Stimulated activated CD4-positive, alpha-beta T cell treated with anti-CD3 and anti-CD28 coated beads, Interleukin-2, amount 100 ng/mL, for 4 hours (primary cell): Measurements from ENCODE around the gene GGA2.
A peak's percentile ranks its signal among the peaks of the same experiment; 100 is the strongest.
"Not testable (repeated sequence)": the region's sequence is repeated elsewhere in the genome, so short reads cannot be mapped to it uniquely, and the experiment has no call there.

Experiments
- DNase-seq: peaks from one replicate; pipeline ENCODE4 v3.0.0-alpha.2; 2020; ENCODE audit warnings: low read depth

Gene GGA2

DNA sequence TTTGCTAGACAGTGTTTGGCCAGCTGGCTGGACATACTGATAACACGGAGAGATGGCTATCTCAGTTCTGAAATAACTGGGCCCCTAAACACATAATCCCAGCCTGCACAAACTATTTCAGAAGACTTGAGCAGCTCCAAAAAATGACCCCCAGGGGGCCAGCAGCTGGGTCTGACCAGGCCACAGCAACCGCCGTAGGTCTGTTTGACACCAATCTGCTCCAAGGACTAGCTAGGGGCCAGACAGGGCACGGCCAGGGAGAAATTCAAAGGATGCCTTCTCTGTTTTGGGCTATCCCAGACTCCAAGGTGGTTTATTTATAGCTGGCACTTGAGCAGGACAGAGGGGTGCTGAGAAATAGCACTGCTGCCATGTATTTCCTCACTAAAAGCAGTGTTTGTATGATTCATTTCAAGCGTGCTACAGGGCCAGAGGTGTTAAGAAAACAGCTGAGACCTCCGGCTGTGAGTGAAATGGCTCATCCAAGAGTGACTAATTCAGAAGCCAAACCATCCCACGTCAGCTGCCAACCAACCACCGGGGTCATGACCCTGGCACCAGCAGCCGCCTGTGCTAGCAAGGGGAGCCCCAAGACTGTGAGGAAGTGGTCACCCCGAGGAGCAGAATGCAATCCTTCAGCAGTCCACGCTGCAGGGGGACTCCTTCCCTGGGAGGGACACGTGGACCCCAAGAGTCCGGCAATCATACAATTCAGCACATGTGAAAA is 5.7 kb downstream of the GGA2 start:
- DNase-seq, result peak; percentile 44

DNA sequence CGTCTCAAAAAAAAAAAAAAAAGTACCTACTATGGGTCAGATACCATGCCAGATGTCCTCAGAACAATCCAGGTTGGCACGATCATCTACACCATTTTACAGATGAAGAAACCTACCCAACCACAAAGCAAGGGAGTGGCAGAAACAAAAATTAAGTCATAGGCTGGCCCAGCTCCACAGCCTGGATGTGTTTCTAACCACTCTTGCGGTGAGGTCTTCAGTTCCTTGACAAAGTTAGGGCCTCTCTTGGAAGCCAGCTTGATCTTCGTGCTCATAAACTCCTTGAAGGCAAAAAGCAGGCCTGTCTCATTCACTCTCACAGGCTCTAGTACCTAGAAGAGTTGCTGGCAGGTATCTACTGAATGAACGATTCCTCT is 6.2 kb downstream of the GGA2 start:
- no peak for DNase-seq

DNA sequence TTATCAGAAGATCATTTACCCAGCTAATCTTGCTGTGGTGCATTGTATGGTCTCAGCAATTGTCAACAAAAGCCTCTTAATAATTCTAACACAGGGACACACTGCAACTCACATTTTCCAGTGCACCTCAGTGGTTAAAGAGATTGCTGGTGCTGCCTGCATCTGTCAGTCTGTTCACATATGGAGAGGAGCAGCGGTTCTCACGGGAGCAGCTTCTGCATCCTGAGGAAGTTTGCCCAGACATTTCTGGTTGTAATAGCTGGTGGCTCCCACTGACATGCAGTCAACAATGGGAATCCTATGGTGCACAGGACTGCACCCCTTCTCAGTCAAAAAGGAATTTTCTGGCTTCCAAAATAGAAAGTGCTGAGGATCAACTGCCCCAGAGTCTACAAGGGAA is 7.8 kb downstream of the GGA2 start:
- no peak for DNase-seq

DNA sequence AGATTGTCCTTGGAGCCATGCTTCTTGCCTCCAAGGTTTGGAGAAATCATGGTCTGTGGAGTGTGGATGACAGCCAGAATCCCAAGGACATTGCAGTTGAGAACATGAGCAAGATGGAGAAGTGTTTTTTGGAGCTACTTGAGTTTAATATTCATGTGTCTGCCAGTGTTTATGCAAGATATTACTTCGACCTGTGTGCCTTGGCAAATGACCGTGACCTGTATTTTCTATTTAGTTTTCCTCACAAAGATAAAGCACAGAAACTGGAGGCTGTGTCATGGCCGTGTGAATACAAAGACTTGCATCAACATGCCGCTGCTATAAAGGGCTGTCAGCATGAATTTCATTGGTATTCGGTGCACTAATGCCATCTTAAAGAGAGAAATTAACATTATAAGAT is 9.0 kb downstream of the GGA2 start:
- no peak for DNase-seq

DNA sequence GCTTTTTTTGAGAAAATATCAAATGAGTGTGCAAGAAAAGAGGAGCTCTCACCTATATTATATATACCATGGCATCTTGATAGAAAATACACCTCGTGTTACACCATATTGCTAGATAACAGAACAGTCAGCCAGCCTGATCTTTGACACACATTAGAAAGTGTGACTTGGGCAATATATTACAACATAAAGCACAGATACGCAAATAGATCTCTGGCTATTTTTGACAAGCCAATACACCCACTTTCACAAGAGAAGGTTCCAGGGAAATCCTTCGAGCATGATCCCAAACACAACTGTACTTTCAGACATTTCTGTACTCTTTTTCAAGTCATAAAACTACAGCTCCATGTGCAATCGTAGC is 9.4 kb downstream of the GGA2 start:
- DNase-seq, result no peak

DNA sequence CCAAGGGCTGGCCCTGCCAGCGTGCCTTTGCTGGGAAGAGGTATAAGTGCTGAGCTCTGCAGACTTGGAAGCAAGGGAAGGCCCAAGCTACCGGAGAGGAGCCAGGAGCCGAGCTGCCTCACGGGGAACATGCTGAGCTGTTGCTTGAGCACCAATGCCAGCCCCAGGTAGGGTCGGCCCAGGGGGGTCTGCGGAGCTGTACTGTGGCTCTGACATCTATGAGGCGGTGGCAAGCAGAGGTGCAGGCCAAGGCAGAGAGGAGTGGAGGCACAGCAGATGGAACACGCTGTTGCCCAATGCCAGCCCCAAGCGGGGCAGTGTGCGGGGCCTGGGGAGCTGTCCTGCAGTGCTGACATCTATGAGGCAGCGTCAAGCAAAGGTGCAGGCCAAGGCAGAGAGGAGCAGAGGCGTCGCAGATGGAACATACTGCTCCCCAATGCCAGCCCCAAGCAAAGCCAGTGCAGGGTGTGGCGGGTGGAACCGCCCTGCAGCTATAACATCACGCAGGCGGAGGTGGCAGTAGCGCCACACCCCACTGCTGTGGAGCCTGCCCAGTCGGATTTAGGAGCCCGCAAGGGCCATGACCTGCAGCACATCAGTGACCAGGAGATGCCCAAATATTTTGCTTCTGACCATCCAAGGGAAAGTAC is 10.0 kb downstream of the GGA2 start:
- no peak for DNase-seq

DNA sequence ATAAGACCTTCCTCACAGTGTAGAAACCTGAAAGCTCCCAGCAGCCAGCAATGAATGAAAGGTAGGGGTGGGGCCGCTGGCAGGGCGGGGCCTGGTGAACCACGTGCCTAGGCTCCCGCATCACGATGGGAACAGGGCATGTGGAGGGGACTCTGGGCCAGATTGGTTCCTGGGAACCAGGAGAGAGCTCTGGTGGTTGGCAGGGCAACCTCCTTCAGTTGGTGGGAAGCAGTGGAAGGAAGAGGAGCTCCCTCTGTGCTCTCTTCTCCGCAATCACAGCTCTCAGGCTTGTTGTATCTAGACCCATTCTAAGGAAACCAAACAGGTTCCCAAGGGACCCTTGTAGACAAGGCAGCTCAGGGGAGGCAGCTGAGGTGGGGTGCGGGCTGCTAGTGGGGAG is 10.5 kb downstream of the GGA2 start:
- DNase-seq, result no peak

DNA sequence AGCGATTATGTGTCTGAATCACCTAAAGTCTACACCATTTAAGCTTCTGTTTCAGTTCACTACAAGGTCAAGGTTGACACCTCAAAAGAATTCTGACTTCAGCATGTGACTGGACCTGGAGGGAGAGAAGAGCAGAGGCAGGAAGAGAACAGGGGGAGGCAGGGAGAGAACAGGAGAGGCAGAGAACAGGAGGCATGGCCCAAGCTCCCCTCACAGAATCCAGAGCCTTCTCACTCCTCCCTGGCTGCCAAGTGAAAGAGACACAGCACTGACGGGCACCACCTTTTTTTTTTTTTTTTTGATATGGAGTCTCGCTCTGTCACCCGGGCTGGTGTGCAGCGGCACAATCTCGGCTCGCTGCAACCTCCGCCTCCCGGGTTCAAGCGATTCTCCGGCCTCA is 11.4 kb downstream of the GGA2 start:
- no peak for DNase-seq

DNA sequence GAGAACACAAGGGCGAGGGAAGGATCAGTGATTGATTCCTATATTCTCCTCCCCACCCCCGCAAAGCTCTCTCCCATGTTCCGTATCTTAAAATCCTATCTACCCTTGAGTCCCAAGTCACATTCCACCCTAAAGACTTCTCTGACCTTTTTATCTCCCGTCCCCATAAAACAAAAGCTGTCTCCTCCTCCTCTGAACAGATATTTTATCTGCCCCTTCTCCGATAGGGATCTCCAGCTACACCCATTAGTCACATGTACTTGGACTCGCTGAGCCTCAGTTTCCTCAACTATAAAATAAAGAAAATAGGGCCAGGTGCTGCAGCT is 12.8 kb downstream of the GGA2 start:
- DNase-seq, result no peak

DNA sequence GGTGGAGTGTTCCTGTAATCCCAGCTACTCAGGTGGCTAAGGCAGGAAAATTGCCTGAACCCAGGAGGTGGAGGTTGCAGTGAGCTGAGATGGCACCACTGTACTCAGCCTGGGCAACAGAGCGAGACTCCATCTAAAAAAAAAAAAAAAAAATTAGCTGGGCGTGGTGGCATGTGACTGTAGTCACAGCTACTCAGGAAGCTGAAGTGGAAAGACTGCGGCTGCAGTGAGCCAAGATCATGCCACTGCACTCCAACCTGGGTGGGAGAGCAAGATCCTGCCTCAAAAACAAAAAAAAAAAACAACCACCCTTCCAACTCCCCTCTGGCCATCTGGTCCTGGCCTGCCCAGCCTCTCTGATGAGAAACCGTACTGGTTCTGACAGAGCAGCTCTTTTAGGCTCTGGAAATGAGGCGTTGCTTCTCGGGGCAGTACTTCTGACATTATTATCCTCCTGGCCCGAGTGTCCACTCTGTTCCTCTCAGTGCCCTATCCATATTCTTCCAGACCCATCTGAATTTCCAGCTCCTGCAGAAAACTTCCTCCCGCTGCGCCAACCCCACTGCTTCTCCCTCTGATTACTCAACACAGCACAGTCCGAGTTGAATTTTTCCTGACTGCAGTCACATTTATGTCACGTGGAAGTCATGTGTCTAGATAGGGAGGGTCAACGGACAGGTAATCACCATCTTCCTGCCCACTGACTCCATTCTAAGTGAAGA is 13.3 kb downstream of the GGA2 start:
- no peak for DNase-seq

DNA sequence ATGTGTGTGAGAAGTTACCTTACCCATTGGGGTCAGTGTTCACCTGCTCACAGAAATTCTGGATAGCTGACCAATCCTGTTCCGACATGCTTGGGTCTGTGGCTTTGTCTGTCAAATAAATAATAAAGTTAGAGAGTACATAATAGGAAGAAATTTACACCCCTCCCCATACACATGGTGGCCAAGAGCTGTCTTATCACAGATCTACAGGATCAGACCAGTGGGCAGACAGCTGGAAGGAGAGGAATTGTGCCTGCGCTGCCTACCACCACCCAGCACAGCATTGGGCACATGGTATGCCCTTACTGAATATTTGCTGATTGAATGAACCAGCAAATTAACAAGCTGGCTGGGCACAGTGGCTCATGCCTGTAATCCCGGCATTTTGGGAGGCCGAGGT is 14.6 kb downstream of the GGA2 start:
- DNase-seq, result no peak

DNA sequence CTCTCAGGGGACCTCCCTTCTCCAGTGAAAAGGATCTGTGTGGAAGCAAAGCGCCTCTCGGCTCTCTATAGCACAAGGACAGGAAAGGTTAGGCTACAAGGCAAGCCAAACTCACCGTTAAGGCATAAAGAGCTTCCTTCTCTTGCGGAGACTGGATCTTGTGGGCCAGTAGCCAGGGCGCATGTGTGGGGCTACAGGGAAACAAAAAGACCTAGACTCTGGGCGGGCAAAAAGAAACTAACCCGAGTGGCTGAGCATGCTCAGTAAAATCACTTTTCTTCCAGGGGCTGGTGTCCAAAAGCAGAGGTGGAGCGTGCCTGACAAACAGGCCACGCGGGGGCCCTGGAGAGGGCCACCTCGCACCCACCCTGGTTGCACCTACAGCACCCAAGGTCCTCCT is 16.1 kb downstream of the GGA2 start:
- no peak for DNase-seq

DNA sequence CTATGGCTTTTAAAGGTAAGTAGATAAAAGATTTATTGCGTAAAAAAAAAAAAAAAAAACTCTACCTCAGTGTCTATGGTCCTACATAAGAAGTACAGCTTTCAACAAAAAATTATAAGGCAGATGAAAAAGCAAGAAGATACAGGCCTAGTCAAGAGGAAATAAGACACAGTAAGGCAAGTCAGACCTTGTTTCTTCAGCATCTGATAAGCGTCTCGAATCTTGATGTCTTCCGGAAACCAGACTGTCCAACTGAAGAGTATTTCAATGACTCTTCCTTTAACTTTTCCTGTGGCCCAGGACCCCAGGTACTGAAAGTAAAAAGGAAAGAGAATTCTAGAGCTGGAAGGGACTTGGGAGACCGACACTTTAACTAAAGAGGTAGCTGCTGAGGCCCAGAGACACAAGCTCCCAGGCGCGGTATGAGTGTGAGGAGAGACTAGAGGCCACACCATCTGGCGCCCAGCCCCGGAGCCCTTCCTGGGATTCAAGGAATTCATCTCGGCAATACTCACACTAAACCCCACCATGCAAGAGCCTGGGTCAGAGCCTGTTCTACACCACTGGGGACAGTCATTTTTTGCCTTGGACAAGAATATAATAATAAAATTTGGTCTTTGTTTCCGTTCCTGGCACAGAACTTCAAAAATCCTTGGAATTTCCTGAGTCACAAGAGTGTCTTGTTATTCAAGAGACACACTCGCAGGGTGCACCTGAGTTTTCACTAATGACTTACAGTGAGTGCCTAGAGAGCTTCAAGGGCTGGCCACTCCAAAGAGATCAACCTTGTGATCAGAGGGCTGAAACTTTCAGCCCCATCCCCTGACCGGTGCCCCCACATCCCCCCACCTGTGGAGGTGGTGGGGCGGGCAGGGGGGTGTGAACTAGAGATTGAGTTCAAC is 18.6 kb downstream of the GGA2 start:
- DNase-seq, result no peak

DNA sequence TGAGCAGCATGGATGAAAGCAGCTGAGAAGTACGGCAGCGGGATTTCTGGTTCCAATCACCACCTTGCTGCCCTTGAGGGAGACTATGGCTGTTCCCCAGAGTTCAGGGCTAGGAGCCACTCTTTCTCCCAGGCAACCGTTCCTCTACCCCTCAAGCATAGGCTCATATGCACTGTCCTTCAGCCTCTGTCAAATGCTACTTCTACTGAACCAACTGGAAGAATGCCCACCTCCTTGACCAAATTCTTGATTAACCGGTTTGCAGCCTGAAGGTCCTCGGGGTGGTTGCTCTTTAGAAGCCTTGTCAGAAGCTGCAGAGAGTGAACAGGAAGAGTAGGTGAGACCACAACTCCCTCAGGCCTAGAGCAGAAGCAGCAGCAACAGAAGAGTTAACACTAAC is 23.8 kb downstream of the GGA2 start:
- no peak for DNase-seq

DNA sequence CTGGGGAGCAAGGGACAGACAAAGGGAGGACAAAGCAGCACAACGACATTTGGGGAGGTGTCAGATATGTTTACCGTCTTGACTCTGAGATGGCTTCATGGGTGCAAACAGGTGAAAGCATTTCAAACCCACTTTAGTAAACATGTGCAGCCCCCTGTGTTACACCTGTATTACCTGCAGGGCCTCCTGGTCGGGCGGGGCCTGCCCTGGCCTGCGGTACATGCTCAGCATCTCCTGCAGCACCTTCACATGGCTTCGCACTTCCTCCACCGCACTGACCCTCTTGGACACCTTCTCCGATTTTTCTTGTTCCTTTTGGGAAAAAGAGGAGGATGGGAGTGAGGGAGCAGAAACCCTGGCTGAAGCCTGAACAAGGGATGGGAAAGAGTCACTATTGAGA is 24.5 kb downstream of the GGA2 start:
- no peak for DNase-seq

DNA sequence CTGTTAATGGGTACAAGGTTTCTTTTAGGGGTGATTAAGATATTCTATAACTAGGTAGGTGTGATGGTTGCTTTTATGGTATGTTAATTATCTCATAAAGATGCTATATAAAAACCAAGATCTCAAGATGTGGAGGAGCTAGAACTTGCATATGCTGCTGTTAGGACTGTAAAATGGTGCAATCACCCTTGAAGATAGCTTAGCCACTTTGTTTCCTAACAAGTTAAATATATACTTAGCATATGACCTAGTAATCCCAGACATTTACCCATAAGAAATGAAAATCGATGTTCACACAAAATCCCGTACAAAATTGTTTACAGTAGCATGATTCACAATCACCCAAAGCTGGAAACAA is 25.1 kb downstream of the GGA2 start:
- DNase-seq, result no peak

DNA sequence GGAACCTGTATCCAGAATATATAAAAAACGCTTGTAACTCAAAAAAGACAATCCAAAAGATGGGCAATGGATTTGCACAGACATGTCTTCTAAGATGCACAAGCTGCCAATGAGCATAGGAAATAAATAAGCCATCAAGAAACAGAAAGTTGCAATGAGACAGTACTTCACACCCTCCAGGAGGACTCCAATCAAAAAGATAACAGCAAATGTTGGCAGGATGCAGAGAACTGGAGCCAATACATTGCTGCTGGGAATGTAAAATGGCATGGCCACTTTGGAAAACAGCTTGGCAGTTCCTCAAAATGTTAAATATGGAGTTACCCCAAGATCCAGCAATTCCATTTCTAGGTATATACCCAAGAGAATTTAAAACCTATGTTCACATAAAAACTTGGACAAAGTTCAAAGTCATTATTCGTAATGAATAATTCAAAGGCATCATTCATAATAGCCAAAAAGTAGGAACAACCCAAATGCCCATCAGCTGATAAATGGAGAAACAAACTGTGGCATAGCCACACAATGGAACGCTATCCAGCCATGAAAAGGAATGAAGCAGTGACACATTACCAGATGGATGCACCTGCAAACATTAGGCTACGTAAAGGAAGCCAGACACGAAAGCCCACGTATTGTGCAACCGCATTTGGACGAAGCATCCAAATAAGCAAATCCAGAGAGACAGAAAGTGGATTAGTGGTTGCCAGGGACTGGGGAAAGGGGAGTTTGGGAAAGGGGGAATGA is 25.6 kb downstream of the GGA2 start:
- DNase-seq, result no peak

DNA sequence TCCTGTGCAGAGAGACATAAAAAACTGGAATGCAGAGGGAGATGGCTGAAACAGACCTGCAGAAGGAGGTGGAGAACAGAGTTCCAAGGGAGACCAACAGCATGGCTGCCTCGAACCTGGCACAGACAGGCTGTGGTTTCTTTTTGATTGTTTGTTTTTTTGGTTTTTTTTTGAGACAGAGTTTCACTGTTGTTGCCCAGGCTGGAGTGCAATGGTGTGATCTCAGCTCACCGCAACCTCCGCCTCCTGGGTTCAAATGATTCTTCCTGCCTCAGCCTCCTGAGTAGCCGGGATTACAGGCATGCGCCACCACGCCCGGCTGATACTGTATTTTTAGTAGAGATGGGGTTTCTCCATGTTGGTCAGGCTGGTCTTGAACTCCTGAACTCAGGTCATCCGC is 26.8 kb downstream of the GGA2 start:
- DNase-seq, result not testable (repeated sequence)

DNA sequence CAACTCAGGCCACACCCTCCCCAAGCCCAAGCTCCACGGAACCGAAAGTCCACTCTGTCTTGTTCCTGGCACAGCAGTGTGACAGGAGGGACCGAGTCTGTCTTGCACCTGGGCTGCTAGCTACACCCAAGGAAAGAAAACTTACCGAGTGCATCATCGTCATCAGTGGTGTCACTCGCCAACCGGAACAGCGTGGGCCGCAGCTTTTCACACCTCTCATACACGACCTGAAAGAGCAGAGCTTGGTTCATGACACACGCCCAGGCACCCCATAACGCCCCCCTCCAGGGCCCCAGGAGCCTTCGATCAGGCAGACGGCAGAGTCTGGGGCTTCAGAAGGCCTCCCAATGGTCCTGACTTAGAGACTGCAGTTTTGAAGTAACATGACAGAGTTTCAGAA is 27.5 kb downstream of the GGA2 start:
- DNase-seq, result no peak

DNA sequence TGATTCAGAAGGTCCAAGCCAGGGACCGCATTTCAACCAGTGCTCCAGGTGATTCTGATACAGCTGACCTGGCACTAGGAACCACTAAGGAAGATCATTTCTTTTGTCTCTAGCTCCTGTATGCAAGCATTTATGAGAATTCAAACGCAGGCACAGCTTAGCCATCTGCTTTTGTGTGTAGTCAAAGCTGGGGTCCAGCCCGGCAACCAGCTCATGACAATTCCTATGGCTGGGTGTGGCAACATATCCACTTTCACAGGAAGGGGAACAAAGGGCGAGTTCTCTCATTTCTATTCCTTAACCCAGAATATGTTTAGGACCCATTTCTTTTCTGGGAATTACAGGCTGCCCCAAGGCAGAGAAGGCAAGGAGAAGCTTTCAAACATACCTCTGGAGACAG is 30.0 kb downstream of the GGA2 start:
- DNase-seq, result no peak

DNA sequence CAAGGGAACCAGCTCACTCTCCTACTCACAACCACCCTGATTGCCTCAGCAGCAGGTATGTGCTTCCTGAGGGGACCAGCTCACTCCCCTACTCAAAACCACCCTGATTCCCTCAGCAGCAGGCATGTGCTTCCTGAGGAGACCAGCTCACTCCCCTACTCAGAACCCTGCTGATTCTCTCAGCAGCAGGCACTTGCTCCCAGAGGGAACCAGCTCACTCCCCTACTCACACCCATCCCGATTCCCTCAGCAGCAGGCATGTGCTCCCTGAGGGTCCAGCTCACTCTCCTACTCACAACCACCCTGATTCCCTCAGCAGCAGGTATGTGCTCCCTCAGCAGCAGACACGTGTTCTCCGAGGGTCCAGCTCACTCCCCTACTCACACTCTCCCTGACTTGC is 31.2 kb downstream of the GGA2 start:
- no peak for DNase-seq

DNA sequence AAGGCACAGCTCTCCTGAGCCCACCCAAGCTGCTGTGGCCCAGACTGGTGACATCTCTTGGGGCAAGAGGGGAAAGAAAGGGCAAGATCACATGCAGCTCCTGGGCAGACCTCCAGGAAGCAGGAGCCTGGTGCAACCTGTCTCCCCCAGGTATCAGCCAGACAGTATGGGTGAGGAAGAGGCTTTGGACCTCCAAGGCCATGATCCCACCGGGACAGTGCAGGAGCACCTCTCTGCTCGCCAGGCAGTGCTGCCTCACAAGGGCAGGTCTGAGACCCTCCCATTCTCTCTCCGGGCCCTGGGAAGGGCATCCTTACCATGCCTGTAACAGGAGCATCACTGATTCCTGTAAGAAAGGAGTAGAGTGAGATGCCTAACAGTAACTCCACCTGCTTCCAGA is 31.7 kb downstream of the GGA2 start:
- no peak for DNase-seq
